GM12875 (cell line): ENCODE data around the gene SAFB2.

ENCODE experiments used
- H3K4me3 ChIP-seq: one replicate; pipeline ENCODE4 v1.5.1; 2011; ENCODE audit warnings: low read depth, low read length, control low read depth
- CTCF ChIP-seq: IDR thresholded peaks from 2 replicates; pipeline ENCODE4 v1.5.1; 2011; ENCODE audit warnings: low read depth, mild to moderate bottlenecking, control low read depth, inconsistent platforms, low read length, moderate library complexity, borderline replicate concordance; ENCODE audit not compliant: insufficient read depth

Gene SAFB2

GRCh38 chr19:5590865-5591154, 31.8 kb downstream of the SAFB2 start:
- TF ChIP-seq CTCF, result no peak

DNA sequence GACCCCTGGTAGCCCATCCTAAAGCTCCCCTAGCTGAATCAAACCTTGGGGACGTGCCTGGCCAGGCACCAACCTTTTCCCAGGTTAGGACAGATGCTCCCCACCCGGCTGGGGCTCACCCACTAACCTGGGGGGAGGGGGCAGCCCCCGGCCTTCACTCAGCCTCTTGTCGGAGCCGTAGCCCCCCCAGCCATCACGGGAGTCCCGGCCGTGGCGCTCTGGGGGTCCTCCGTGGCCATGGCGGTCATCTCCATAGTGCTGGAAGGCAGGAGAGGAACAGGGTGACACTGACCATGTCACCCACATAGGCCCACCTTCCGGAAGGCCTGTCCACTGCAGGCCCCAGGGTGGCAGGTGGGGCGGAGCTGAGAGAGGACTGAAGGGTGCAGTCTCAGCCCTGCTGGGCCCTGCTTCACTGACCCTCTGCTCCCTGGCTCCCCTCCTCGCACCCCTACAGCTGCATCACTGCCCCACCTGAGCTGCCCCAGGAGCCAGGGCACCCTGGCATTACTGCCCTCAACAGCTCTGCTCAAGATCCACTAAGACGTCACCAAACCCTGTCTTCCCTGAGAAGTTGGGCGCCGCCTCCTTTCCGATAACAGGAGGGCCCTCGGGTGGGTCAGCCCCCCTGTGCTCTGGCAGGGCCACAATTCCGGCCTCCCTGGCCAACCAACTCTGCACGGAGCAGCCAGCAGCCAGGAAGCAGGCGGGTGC, 32.3 kb downstream of the SAFB2 start:
- no peak overlapping the region for H3K4me3 ChIP-seq
- no peak for TF ChIP-seq CTCF

More at GRCh38 chr19:5590865-5591154, 31.8 kb downstream of the SAFB2 start:
- H3K4me3 ChIP-seq, result no peak overlapping the region

DNA sequence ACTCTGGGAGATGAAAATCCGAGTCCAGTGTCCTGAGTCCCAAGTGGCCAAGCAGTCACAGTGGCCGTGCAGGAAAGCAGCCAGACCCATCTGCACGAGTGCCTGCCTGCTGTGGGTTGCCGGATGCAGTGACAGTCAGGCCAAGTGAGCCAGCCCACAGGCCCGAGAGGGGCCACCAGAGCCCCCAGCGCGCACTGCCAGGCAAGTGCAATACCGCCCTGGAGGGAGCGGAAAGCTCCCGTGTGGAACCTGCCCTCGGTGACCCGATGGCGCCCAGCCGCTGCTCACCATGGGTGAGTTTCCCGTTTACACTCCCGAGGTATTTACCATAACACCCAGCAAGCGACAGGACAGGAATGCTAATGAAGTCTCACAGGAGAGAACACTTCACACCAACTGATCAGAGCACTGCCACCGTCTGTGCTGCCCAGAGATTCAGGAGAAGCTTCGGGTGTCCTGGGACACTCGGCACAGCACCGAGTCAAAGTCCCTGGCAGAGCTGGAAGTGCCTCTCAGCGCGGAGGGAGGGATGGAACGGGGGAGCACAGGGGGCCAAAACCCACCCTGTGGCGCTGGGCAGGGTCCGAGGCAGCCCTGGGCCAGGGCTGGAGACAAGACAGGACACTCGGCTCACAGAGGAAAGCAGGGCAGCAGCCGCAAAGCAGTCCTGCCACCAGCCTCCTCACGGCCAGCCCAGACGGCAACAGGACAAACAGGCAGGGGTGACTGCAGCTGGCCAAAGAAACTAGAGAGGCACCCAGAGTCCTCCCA, 33.5 kb downstream of the SAFB2 start:
- H3K4me3 ChIP-seq, result no peak overlapping the region
- TF ChIP-seq CTCF, result no peak

GRCh38 chr19:5588441-5588840, 34.1 kb downstream of the SAFB2 start:
- no peak for TF ChIP-seq CTCF
- no peak overlapping the region for H3K4me3 ChIP-seq

DNA sequence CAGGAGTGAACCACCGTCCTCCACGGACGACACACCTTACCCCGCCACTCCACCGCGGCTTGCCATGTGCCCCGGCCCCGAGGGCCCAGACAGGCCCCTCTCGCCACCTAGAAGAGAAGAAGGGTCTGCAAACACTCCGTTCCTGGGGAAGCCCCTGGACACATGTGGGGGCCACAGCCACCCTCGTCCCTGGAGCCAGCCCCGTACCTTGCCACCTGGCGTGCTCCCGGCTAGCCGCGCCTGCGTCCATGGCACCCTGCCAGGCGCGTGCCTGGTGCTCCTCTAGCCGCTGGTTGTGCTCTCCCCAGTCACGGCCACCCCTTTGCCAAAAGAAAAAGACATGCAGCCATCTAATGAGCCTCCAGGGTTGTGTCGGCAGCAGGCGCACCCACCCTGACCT, 34.9 kb downstream of the SAFB2 start:
- TF ChIP-seq CTCF, result no peak
- no peak overlapping the region for H3K4me3 ChIP-seq

- no peak for TF ChIP-seq CTCF
- no peak overlapping the region for H3K4me3 ChIP-seq
These were observed 35.5 kb downstream of the SAFB2 start for GRCh38 chr19:5587071-5587455.

- H3K4me3 ChIP-seq, result no peak overlapping the region
- TF ChIP-seq CTCF, result no peak
These were observed 36.1 kb downstream of the SAFB2 start for GRCh38 chr19:5586300-5587070.
